SK-N-MC (cell line): ENCODE results near the gene SH3RF3.

Experiments used
- DNase-seq: peaks from one replicate; pipeline ENCODE4 v3.0.0-alpha.2; 2011; ENCODE audit warnings: low read depth, low spot score
- H3K27ac ChIP-seq: fragments of 200-600 bp; sonication (generic); 2 replicates; pipeline ENCODE4 v1.5.1; 2016; ENCODE audit warnings: mixed run types
- H3K36me3 ChIP-seq: fragments of 200-600 bp; sonication (generic); 2 replicates; pipeline ENCODE4 v1.6.1; 2017; ENCODE audit warnings: antibody characterized with exemption, low read length, mixed read lengths; ENCODE audit not compliant: insufficient read depth
- H3K4me3 ChIP-seq: fragments of 200-600 bp; sonication (generic); 2 replicates; pipeline ENCODE4 v1.5.1; 2016
- H3K9ac ChIP-seq: fragments of 200-600 bp; sonication (generic); 2 replicates; pipeline ENCODE4 v1.8.0; 2017; ENCODE audit warnings: mixed run types, mixed read lengths; ENCODE audit not compliant: insufficient read length
- H3K9me3 ChIP-seq: fragments of 200-600 bp; sonication (generic); 2 replicates; pipeline ENCODE4 v1.6.1; 2017; ENCODE audit warnings: low read depth, mild to moderate bottlenecking, antibody characterized with exemption, low read length, moderate library complexity, mixed read lengths
- EZH2 ChIP-seq: fragments of 200-600 bp; sonication (generic); IDR thresholded peaks from one replicate; pipeline ENCODE4 v1.6.1; 2017; ENCODE audit warnings: antibody characterized with exemption
- FOXP2 ChIP-seq: optimal IDR thresholded peaks from 2 replicates; pipeline ENCODE3; 2011; ENCODE audit warnings: mild to moderate bottlenecking, moderate library complexity; ENCODE audit not compliant: insufficient read depth; ENCODE audit errors: extremely low read length, control extremely low read depth
- POLR2AphosphoS5 ChIP-seq: IDR thresholded peaks from 2 replicates; pipeline ENCODE4 v1.6.1; 2012; ENCODE audit warnings: mild to moderate bottlenecking, low read depth, low read length, borderline replicate concordance

The SH3RF3 gene

GRCh38 chr2:109175350-109175678 is 46.3 kb downstream of the SH3RF3 start:
- Histone ChIP-seq H3K4me3 (no peak overlapping the region), H3K9me3 (no peaks in the 10 kb centered on the region), H3K9ac (no peak overlapping the region), H3K27ac (no peak overlapping the region), H3K36me3 (no peaks in the 10 kb centered on the region)
- no peak for TF ChIP-seq POLR2AphosphoS5
- TF ChIP-seq FOXP2 = no peak
- TF ChIP-seq EZH2 = no peak
- DNase-seq = no peak

- no peak for DNase-seq
These were observed 47.9 kb downstream of the SH3RF3 start for GRCh38 chr2:109176928-109177327.

GRCh38 chr2:109177635-109178034 is 48.6 kb downstream of the SH3RF3 start:
- TF ChIP-seq EZH2 = no peak
- no peak for TF ChIP-seq POLR2AphosphoS5
- TF ChIP-seq FOXP2 = no peak
- H3K4me3 ChIP-seq = no peak overlapping the region
- no peaks in the 10 kb centered on the region for H3K9me3 ChIP-seq
- no peak overlapping the region for H3K9ac ChIP-seq
- DNase-seq = no peak
- no peaks in the 10 kb centered on the region for H3K36me3 ChIP-seq
- no peak overlapping the region for H3K27ac ChIP-seq

More at GRCh38 chr2:109176928-109177327, 47.9 kb downstream of the SH3RF3 start:
- Histone ChIP-seq H3K36me3 (no peaks in the 10 kb centered on the region), H3K4me3 (no peak overlapping the region), H3K9me3 (no peaks in the 10 kb centered on the region), H3K27ac (no peak overlapping the region), H3K9ac (no peak overlapping the region)
- TF ChIP-seq EZH2 (no peak), POLR2AphosphoS5 (no peak), FOXP2 (no peak)

GRCh38 chr2:109178968-109179367 is 50.0 kb downstream of the SH3RF3 start:
- DNase-seq = no peak
- Histone ChIP-seq H3K27ac (no peak overlapping the region), H3K4me3 (no peak overlapping the region), H3K9ac (no peak overlapping the region), H3K36me3 (no peaks in the 10 kb centered on the region), H3K9me3 (no peaks in the 10 kb centered on the region)
- TF ChIP-seq FOXP2 (no peak), EZH2 (no peak), POLR2AphosphoS5 (no peak)

GRCh38 chr2:109180786-109181185 is 51.8 kb downstream of the SH3RF3 start:
- Histone ChIP-seq H3K36me3 (no peaks in the 10 kb centered on the region), H3K4me3 (no peak overlapping the region), H3K27ac (no peak overlapping the region), H3K9ac (no peak overlapping the region), H3K9me3 (no peaks in the 10 kb centered on the region)
- DNase-seq = no peak
- TF ChIP-seq EZH2 = no peak
- no peak for TF ChIP-seq POLR2AphosphoS5
- no peak for TF ChIP-seq FOXP2

- DNase-seq = no peak
These were observed 53.4 kb downstream of the SH3RF3 start for GRCh38 chr2:109182426-109182825.

GRCh38 chr2:109183871-109184270 is 54.9 kb downstream of the SH3RF3 start:
- H3K4me3 ChIP-seq = no peak overlapping the region
- H3K36me3 ChIP-seq = no peaks in the 10 kb centered on the region
- DNase-seq = no peak
- TF ChIP-seq EZH2 (no peak), FOXP2 (no peak), POLR2AphosphoS5 (no peak)
- no peaks in the 10 kb centered on the region for H3K9me3 ChIP-seq
- H3K27ac ChIP-seq = no peak overlapping the region
- H3K9ac ChIP-seq = no peak overlapping the region

More at GRCh38 chr2:109182426-109182825, 53.4 kb downstream of the SH3RF3 start:
- Histone ChIP-seq H3K4me3 (no peak overlapping the region), H3K36me3 (no peaks in the 10 kb centered on the region), H3K27ac (no peak overlapping the region), H3K9ac (no peak overlapping the region), H3K9me3 (no peaks in the 10 kb centered on the region)
- TF ChIP-seq FOXP2 = no peak
- TF ChIP-seq EZH2 = no peak
- no peak for TF ChIP-seq POLR2AphosphoS5

GRCh38 chr2:109184368-109184767 is 55.4 kb downstream of the SH3RF3 start:
- DNase-seq = no peak
- Histone ChIP-seq H3K9me3 (no peaks in the 10 kb centered on the region), H3K4me3 (no peak overlapping the region), H3K36me3 (no peaks in the 10 kb centered on the region), H3K9ac (no peak overlapping the region), H3K27ac (no peak overlapping the region)
- no peak for TF ChIP-seq FOXP2
- TF ChIP-seq POLR2AphosphoS5 = no peak
- no peak for TF ChIP-seq EZH2

- no peak overlapping the region for H3K9ac ChIP-seq
- DNase-seq = no peak
These were observed 56.3 kb downstream of the SH3RF3 start for GRCh38 chr2:109185338-109185737.

More at GRCh38 chr2:109185338-109185737, 56.3 kb downstream of the SH3RF3 start:
- TF ChIP-seq FOXP2 = no peak
- TF ChIP-seq EZH2 = no peak
- TF ChIP-seq POLR2AphosphoS5 = no peak
- Histone ChIP-seq H3K36me3 (no peaks in the 10 kb centered on the region), H3K4me3 (no peak overlapping the region), H3K27ac (no peak overlapping the region), H3K9me3 (no peaks in the 10 kb centered on the region)
